ENCODE data around the gene CYP27A1. TPM values are rescaled to one million over a fixed set of nuclear protein-coding genes. Genes with fewer than 3 reads are reported as not detected.

CYP27A1 gene
- total RNA-seq, 1 donor from 2014 or later, result 53.1 TPM

DNA sequence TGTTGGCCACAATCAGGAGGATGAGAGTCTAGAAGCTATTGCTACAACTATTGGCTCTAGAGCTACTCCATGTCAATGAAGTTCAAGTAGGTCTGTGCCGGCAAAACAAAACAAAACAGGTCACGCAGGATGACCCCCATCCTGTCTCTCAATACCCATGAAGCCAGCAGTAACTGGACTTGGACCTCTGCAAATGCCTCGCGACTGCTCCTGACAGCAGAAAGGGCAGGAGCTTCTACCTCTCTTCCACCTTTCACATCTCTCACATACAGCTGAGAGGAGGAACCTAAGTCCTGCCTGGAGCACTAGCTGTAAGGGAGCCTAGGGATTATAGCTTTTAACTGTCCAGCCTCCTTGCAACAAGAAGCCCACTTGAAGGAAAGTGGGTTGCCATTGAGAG is 33.7 kb downstream of the CYP27A1 start:
- TF ChIP-seq, protein P1, sequence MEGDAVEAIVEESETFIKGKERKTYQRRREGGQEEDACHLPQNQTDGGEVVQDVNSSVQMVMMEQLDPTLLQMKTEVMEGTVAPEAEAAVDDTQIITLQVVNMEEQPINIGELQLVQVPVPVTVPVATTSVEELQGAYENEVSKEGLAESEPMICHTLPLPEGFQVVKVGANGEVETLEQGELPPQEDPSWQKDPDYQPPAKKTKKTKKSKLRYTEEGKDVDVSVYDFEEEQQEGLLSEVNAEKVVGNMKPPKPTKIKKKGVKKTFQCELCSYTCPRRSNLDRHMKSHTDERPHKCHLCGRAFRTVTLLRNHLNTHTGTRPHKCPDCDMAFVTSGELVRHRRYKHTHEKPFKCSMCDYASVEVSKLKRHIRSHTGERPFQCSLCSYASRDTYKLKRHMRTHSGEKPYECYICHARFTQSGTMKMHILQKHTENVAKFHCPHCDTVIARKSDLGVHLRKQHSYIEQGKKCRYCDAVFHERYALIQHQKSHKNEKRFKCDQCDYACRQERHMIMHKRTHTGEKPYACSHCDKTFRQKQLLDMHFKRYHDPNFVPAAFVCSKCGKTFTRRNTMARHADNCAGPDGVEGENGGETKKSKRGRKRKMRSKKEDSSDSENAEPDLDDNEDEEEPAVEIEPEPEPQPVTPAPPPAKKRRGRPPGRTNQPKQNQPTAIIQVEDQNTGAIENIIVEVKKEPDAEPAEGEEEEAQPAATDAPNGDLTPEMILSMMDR (IDR thresholded peaks at IDR 0.05), result no peak
- H3K27ac ChIP-seq, result no peak overlapping the region
- intact Hi-C loops (cut with DNase I), result no loop called here
- H3K4me3 ChIP-seq, result no peak overlapping the region
- H3K36me3 ChIP-seq, result peaks cover 63 to 72% of the 10 kb centered on the region in 2 donors
- H3K9me3 ChIP-seq, result no peaks in the 10 kb centered on the region
- no peaks in the 10 kb centered on the region for H3K27me3 ChIP-seq
- DNase-seq (ENCODE audit: low spot score in 2 of 2), result no peak
- no peaks in the 10 kb centered on the region for H3K4me1 ChIP-seq

DNA sequence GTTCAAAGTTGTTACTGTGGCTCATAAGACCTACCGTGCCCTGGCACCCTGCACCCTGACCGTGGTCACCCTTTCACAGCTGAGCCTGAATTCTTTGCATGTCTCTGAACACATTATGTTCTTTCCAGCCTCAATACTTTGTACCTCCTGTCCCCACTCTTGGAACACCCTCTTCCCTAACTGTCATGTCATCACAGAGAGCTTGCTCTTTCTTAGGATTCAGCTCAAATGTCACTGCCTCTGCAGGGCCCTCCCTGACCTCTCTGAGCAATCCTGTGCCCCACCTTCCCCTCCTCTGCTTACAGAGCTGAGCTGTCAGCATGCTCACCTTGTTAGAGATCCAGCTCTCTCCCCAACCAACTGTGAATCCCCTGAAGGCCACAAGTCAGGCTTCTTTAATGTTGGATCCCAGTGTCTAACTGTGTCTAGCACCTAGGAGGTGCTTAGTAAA is 34.6 kb downstream of the CYP27A1 start:
- no peaks in the 10 kb centered on the region for H3K27me3 ChIP-seq
- no peak for DNase-seq (ENCODE audit: low spot score in 2 of 2)
- H3K9me3 ChIP-seq, result no peaks in the 10 kb centered on the region
- H3K4me3 ChIP-seq, result no peak overlapping the region
- no peak overlapping the region for H3K27ac ChIP-seq
- TF ChIP-seq, protein P1 (IDR thresholded peaks at IDR 0.05), result no peak
- peaks cover 63 to 79% of the 10 kb centered on the region in 2 donors for H3K36me3 ChIP-seq
- intact Hi-C loops (cut with DNase I), result no loop called here
- H3K4me1 ChIP-seq, result no peaks in the 10 kb centered on the region

DNA sequence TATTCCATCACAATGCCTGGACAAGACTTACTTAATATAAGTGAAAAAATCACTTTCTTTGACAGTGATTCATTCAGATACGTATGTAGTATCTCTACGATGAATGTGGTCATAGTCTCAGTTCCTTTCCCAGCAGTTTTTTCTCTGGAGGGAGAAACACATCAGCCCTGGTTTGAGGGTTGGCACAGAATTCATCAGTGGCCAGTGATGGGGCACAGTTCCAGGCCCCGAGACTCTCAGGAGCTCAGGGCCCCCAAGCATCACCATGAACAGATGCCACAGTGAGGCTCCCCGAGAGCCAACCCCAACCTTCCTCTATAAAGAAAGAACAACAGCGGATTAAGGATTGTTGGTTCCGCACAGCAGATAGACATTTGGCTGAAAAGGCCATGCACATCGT is 37.1 kb downstream of the CYP27A1 start:
- H3K4me3 ChIP-seq, result no peak overlapping the region
- no peaks in the 10 kb centered on the region for H3K27me3 ChIP-seq
- no peak overlapping the region for H3K27ac ChIP-seq
- intact Hi-C loops (cut with DNase I), result no loop called here
- H3K4me1 ChIP-seq, result no peaks in the 10 kb centered on the region
- no peak for DNase-seq (ENCODE audit: low spot score in 2 of 2)
- peaks cover 41 to 58% of the 10 kb centered on the region in 2 donors for H3K36me3 ChIP-seq
- TF ChIP-seq, protein P1 (IDR thresholded peaks at IDR 0.05), result no peak
- no peaks in the 10 kb centered on the region for H3K9me3 ChIP-seq

DNA sequence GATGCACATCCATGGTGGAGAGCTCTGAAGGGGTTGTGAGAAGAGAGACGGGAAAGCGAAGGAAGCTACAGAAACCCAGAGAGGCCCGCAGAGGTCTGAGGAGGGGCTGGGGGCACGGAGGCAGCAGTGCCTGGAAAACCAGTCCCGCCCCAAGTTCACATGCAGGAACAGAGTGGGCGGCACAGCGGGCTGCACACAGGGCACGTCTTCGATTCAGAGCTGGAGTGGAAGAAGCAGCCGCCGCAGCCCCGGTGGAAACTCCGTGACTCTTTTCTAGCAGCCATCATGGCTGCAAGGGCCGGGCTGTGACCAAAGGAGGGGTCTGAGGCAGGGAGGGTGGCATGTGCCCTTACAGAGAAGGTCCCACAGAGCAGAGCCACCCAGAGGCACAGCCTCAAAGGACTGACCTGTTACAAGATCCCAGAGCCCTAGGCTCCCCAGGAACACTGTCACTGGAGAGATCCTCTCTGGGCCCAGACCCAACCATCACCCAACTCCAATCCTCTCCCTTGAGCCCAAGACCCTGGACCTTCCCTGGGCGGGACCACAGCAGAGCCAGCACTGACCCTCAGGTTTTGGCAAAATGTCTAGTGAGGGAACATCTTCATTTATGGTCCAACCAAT is 38.9 kb downstream of the CYP27A1 start:
- intact Hi-C loops (cut with DNase I), result no loop called here
- Histone ChIP-seq H3K4me1 (no peaks in the 10 kb centered on the region), H3K4me3 (no peak overlapping the region), H3K36me3 (peaks cover 23 to 40% of the 10 kb centered on the region in 2 donors), H3K27me3 (no peaks in the 10 kb centered on the region), H3K27ac (no peak overlapping the region), H3K9me3 (no peaks in the 10 kb centered on the region)
- TF ChIP-seq, protein P1 (IDR thresholded peaks at IDR 0.05), result no peak
- no peak for DNase-seq (ENCODE audit: low spot score in 2 of 2)

DNA sequence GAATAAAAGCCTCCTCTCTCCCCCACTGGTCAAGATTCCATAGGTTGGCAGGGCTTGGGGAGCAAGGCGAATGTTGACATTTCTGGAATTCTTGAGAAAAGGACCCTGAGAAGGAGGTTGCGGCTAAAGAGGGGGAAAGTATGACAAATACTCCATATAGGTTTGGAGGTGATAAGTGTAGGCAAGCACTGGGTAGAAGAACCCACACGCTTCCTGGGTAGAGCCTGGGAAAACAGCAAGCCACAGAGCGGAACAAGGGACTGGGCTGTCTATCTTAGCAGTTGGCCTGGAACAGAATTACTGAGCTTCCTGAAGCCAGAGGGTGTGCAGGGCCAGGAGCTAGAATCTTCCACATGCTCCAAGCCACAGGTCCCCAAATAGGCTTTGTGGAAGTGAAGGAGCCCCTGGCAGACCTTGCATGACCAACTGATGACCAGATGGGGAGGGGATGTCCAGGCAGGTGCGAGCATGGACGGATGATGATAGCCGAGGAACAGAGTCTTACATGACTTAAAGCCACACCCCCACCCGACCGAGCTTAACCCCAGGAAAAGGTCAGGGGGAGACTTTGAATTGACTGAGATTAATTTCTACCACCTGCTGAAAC is 39.8 kb downstream of the CYP27A1 start:
- intact Hi-C loops (cut with DNase I), result no loop called here
- H3K27ac ChIP-seq, result no peak overlapping the region
- TF ChIP-seq, protein P1 (IDR thresholded peaks at IDR 0.05), result no peak
- DNase-seq (ENCODE audit: low spot score in 2 of 2), result no peak
- no peaks in the 10 kb centered on the region for H3K27me3 ChIP-seq
- H3K36me3 ChIP-seq, result peaks cover 21 to 31% of the 10 kb centered on the region in 2 donors
- no peak overlapping the region for H3K4me3 ChIP-seq
- H3K4me1 ChIP-seq, result no peaks in the 10 kb centered on the region
- H3K9me3 ChIP-seq, result no peaks in the 10 kb centered on the region
